Right lobe of liver (tissue), 6 donors: ENCODE data around the gene FCRL1. TPM values are rescaled to one million over a fixed set of nuclear protein-coding genes. Genes with fewer than 3 reads are reported as not detected.

Experiments
- ATAC-seq, 4 donors: fragments of 200-7000 bp; cut with Tn5 transposase; one replicate each; pipeline ENCODE4 v1.9.1; 2020; ENCODE audit warnings: mild to moderate bottlenecking in 4 of 4, moderate library complexity in 4 of 4
- DNase-seq, 3 donors: peaks; one replicate each; pipeline ENCODE4 v3.0.0-alpha.2; 2020
- H3K27ac ChIP-seq, 3 donors: fragments of 200-600 bp; one replicate each; pipeline ENCODE4 v1.8.0; 2022
- H3K27me3 ChIP-seq, 2 donors: fragments of 200-600 bp; one replicate each; pipeline ENCODE4 v1.8.0; 2022
- H3K36me3 ChIP-seq, 4 donors: fragments of 200-600 bp; sonication (generic) in 1 of 4; one replicate each; pipeline versions ENCODE4 v1.5.1 to v1.8.0; 2017 to 2022; ENCODE audit warnings: control low read depth in 1 of 4
- H3K4me1 ChIP-seq, 4 donors: fragments of 200-600 bp; sonication (generic) in 1 of 4; one replicate each; pipeline versions ENCODE4 v1.5.1 to v1.8.0; 2017 to 2022; ENCODE audit warnings: control low read depth in 1 of 4
- H3K4me3 ChIP-seq, 3 donors: fragments of 200-600 bp; one replicate each; pipeline ENCODE4 v1.8.0; 2022
- H3K9me3 ChIP-seq, 4 donors: fragments of 200-600 bp; sonication (generic) in 1 of 4; one replicate each; pipeline versions ENCODE4 v1.5.1 to v1.8.0; 2017 to 2022; ENCODE audit warnings: control low read depth in 1 of 4
- POLR2A ChIP-seq: fragments of 450-650 bp; IDR thresholded peaks from one replicate; pipeline ENCODE4 v1.6.1; 2017; ENCODE audit warnings: antibody characterized with exemption, mild to moderate bottlenecking
- WGBS: methylation state at CpG from one replicate; pipeline ENCODE4 v1.1.6; 2018; ENCODE audit warnings: low coverage, low lambda C conversion rate; ENCODE audit not compliant: insufficient coverage; ENCODE audit errors: missing lambda C conversion rate; 5-methylcytosine and 5-hydroxymethylcytosine counted together
- intact Hi-C, 2 donors: fragments of 100-400 bp; cut with DNase I; formaldehyde crosslinking; loops; one replicate each; pipeline versions ENCODE4 v1.11.2 to v1.14.1; 2022
- total RNA-seq, 6 experiments: library from RNA; depleted of rRNA in 2 of 6; stranded (reverse); fragments of >200 nt in 2 of 6; fragmentation: NEBNext Ultra II Directional in 3 of 6; extraction: Animal tissue kit (Norgen Biotek cat#: 25700) in 3 of 6; gene quantifications; one replicate each; pipeline versions ENCODE4 v1.1.0 to v1.2.4, GENCODE V29; 2016 to 2023
- TF ChIP-seq, protein P1 (sequence below), 4 donors: fragments of 200-600 bp in 3 of 4; fragments of 450-650 bp in 1 of 4; IDR thresholded peaks; one replicate each; pipeline versions ENCODE4 v1.5.1 to v1.8.0; 2016 to 2022; ENCODE audit warnings: antibody characterized with exemption in 4 of 4, mild to moderate bottlenecking in 2 of 4
- donor health status: DM: no; HTN: yes; CAD: no.
- donor health status: DM: no; HTN: no; CAD: no.
- donor health status: DM: no; HTN: no; CAD: no.
- donor health status: DM: no; HTN: yes; CAD: no.
- donor health status: DM: no; HTN: yes; CAD: no.

The FCRL1 gene
- total RNA-seq, 6 experiments from 2014 or later, result 0.12 to 0.24 TPM; not detected in 4

GRCh38 chr1:157831968-157832626, 12.2 kb upstream of the FCRL1 start:
- no peaks in the 10 kb centered on the region for H3K36me3 ChIP-seq
- intact Hi-C loops, result no loop called here
- 12% methylated on average over 4 of the region's 4 CpGs for WGBS

GRCh38 chr1:157830887-157831286, 11.0 kb upstream of the FCRL1 start:
- Histone ChIP-seq H3K9me3 (no peaks in the 10 kb centered on the region), H3K27ac (no peak overlapping the region), H3K4me3 (no peak overlapping the region), H3K4me1 (no peaks in the 10 kb centered on the region), H3K27me3 (no peaks in the 10 kb centered on the region), H3K36me3 (no peaks in the 10 kb centered on the region)
- DNase-seq, result no peak
- intact Hi-C loops, result no loop called here
- no peak for ATAC-seq
- WGBS, result 52% methylated on average over 2 of the region's 2 CpGs
- TF ChIP-seq POLR2A, result no peak
- TF ChIP-seq, protein P1, sequence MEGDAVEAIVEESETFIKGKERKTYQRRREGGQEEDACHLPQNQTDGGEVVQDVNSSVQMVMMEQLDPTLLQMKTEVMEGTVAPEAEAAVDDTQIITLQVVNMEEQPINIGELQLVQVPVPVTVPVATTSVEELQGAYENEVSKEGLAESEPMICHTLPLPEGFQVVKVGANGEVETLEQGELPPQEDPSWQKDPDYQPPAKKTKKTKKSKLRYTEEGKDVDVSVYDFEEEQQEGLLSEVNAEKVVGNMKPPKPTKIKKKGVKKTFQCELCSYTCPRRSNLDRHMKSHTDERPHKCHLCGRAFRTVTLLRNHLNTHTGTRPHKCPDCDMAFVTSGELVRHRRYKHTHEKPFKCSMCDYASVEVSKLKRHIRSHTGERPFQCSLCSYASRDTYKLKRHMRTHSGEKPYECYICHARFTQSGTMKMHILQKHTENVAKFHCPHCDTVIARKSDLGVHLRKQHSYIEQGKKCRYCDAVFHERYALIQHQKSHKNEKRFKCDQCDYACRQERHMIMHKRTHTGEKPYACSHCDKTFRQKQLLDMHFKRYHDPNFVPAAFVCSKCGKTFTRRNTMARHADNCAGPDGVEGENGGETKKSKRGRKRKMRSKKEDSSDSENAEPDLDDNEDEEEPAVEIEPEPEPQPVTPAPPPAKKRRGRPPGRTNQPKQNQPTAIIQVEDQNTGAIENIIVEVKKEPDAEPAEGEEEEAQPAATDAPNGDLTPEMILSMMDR (IDR thresholded peaks at IDR 0.05), result no peak

More at GRCh38 chr1:157831968-157832626, 12.2 kb upstream of the FCRL1 start:
- Histone ChIP-seq H3K27ac (no peak overlapping the region), H3K4me3 (no peak overlapping the region), H3K9me3 (no peaks in the 10 kb centered on the region), H3K27me3 (no peaks in the 10 kb centered on the region), H3K4me1 (no peaks in the 10 kb centered on the region)
- no peak for DNase-seq
- TF ChIP-seq, protein P1 (IDR thresholded peaks at IDR 0.05), result no peak
- TF ChIP-seq POLR2A, result no peak
- no peak for ATAC-seq

GRCh38 chr1:157829711-157830110, 9.8 kb upstream of the FCRL1 start:
- H3K9me3 ChIP-seq, result no peaks in the 10 kb centered on the region
- no peak overlapping the region for H3K27ac ChIP-seq
- ATAC-seq (no peak), DNase-seq (no peak)
- no peaks in the 10 kb centered on the region for H3K27me3 ChIP-seq
- intact Hi-C loops, result no loop called here
- TF ChIP-seq, protein P1 (IDR thresholded peaks at IDR 0.05), result no peak
- no peak for TF ChIP-seq POLR2A
- 51% methylated on average over 3 of the region's 3 CpGs for WGBS
- no peak overlapping the region for H3K4me3 ChIP-seq
- H3K4me1 ChIP-seq, result no peaks in the 10 kb centered on the region
- H3K36me3 ChIP-seq, result no peaks in the 10 kb centered on the region

DNA sequence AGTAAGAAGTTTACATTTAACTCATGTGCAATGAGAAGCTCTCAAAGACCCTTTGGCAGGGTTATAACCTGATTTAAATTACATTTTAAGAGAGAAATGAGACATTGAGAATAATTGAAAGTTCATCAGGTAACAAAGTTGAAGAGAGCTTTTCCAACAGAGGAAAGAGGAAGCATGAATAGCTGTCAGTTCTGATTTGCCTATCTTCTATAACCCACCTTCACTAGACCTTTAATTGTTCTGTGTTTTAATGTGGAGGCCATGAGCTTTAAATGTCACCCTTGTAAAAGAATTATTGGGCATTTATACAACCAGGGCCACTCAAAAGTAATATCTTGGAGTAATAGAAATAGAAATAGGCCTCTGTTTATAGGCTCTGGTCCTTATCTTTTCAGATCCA, 9.3 kb upstream of the FCRL1 start:
- no peaks in the 10 kb centered on the region for H3K27me3 ChIP-seq
- DNase-seq (no peak), ATAC-seq (no peak)
- intact Hi-C loops, result no loop called here
- H3K36me3 ChIP-seq, result no peaks in the 10 kb centered on the region
- no peaks in the 10 kb centered on the region for H3K4me1 ChIP-seq
- TF ChIP-seq, protein P1 (IDR thresholded peaks at IDR 0.05), result no peak
- TF ChIP-seq POLR2A, result no peak
- H3K9me3 ChIP-seq, result no peaks in the 10 kb centered on the region
- H3K27ac ChIP-seq, result no peak overlapping the region
- H3K4me3 ChIP-seq, result no peak overlapping the region

GRCh38 chr1:157820299-157820698, 379 bp upstream of the FCRL1 start:
- TF ChIP-seq, protein P1 (IDR thresholded peaks at IDR 0.05), result no peak
- TF ChIP-seq POLR2A, result no peak
- WGBS, result 40% methylated on average over 2 of the region's 2 CpGs
- H3K9me3 ChIP-seq, result no peaks in the 10 kb centered on the region
- no peak overlapping the region for H3K4me3 ChIP-seq
- intact Hi-C loops, result no loop called here
- no peaks in the 10 kb centered on the region for H3K4me1 ChIP-seq
- ATAC-seq (no peak), DNase-seq (no peak)
- no peaks in the 10 kb centered on the region for H3K27me3 ChIP-seq
- H3K27ac ChIP-seq, result no peak overlapping the region
- no peaks in the 10 kb centered on the region for H3K36me3 ChIP-seq
